ENCODE data around the gene FNBP1L. TPM values are rescaled to one million over a fixed set of nuclear protein-coding genes. Genes with fewer than 3 reads are reported as not detected.

Gene FNBP1L
- total RNA-seq (2022): 32.7 and 33.4 TPM in 2 replicates
- Bru-seq, nascent RNA: percentile 87 among the genes with signal in this experiment
- percentile 85 among the genes with signal in this experiment for BruChase-seq, experiment 1, labeled RNA remaining after a 2-hour chase
- percentile 82 among the genes with signal in this experiment for BruChase-seq, experiment 2, labeled RNA remaining after a 6-hour chase
- long read RNA-seq, full-length matches to known transcripts: 14 of 22 reads
- long read RNA-seq, partial matches to known transcripts: 6 of 22 reads
- long read RNA-seq, other reads (novel, unspliced or antisense): 2 of 22 reads

- Mint-ChIP-seq H3K9me3 (ENCODE audit: unreplicated experiment) (no peaks in the 10 kb centered on the region), H3K4me1 (ENCODE audit: low read depth, unreplicated experiment) (peaks cover 7% of the 10 kb centered on the region), H3K36me3 (ENCODE audit: insufficient read depth, unreplicated experiment) (peaks cover 8% of the 10 kb centered on the region), H3K27ac (ENCODE audit: unreplicated experiment) (peak within 1 kb of the TSS; percentile 83), H3K4me3 (ENCODE audit: unreplicated experiment) (peak within 1 kb of the TSS; percentile 87), H3K27me3 (ENCODE audit: insufficient read depth, unreplicated experiment) (no peaks in the 10 kb centered on the region)
- Histone ChIP-seq H3K9me3 (no peaks in the 10 kb centered on the region), H3K36me3 (ENCODE audit: control insufficient read depth, insufficient read depth, low read length) (no peaks in the 10 kb centered on the region), H3K4me1 (peaks cover 6% of the 10 kb centered on the region), H3K4me3 (ENCODE audit: low read depth, low read length) (peak within 1 kb of the TSS; percentile 81), H3K27me3 (replicated peaks; ENCODE audit: control insufficient read depth, insufficient read depth, low read length) (no peaks in the 10 kb centered on the region)
- CTCF ChIA-PET: interaction anchor here (0.6 to 0.9 kb wide), 4 partner anchors 19 to 367 kb away, joined by 3 to 4 read pairs (median 3); partner anchors contain the start of gene DR1
- peak; percentile 85 to 87 for DNase-seq
- intact Hi-C loops (cut with micrococcal nuclease; ENCODE audit: unreplicated experiment): loop anchor here (10.0 kb wide), 2 partner anchors 107 to 137 kb away; no protein-coding TSS in a partner anchor
- no peak for TF ChIP-seq CTCF (IDR thresholded peaks at IDR 0.05; ENCODE audit: insufficient read depth in 1 of 2, low read depth in 1 of 2, low read length in 1 of 2, severe bottlenecking in 1 of 2, unreplicated experiment in 1 of 2)
- POLR2A ChIA-PET: interaction anchor here (0.7 to 1.0 kb wide), 2 partner anchors 8 to 97 kb away, joined by 3 to 5 read pairs; no protein-coding TSS in a partner anchor
- TSS peak; percentile 40 for BruUV-seq (replicated peaks)
Measured at GRCh38 chr1:93447481-93448291, at the start of gene FNBP1L. Gene FNBP1L, plus strand, starts transcription at chr1:93448118. Its CDS starts 164 bp downstream, at chr1:93448282.

- Mint-ChIP-seq H3K4me3 (ENCODE audit: unreplicated experiment) (no peak overlapping the region), H3K4me1 (ENCODE audit: low read depth, unreplicated experiment) (peaks cover 10% of the 10 kb centered on the region), H3K27me3 (ENCODE audit: insufficient read depth, unreplicated experiment) (no peaks in the 10 kb centered on the region), H3K27ac (ENCODE audit: unreplicated experiment) (no peak overlapping the region), H3K36me3 (ENCODE audit: insufficient read depth, unreplicated experiment) (no peaks in the 10 kb centered on the region), H3K9me3 (ENCODE audit: unreplicated experiment) (peaks cover 6% of the 10 kb centered on the region)
- Histone ChIP-seq H3K36me3 (ENCODE audit: control insufficient read depth, insufficient read depth, low read length) (no peaks in the 10 kb centered on the region), H3K27me3 (replicated peaks; ENCODE audit: control insufficient read depth, insufficient read depth, low read length) (no peaks in the 10 kb centered on the region), H3K9me3 (no peaks in the 10 kb centered on the region), H3K4me3 (ENCODE audit: low read depth, low read length) (no peak overlapping the region), H3K4me1 (peaks cover 4% of the 10 kb centered on the region; the same call in 1 of the 2 replicates)
- intact Hi-C loops (cut with micrococcal nuclease; ENCODE audit: unreplicated experiment): no loop called here
- DNase-seq: peak; percentile 13 to 64
- no peak for TF ChIP-seq CTCF (IDR thresholded peaks at IDR 0.05; ENCODE audit: insufficient read depth in 1 of 2, low read depth in 1 of 2, low read length in 1 of 2, severe bottlenecking in 1 of 2, unreplicated experiment in 1 of 2)
- ChIA-PET POLR2A (no interaction called here), CTCF (no interaction called here)
- no TSS peak for BruUV-seq (replicated peaks)
Measured at GRCh38 chr1:93399781-93400180, 48.1 kb upstream of the FNBP1L start.

GRCh38 chr1:93408203-93408602 lies 39.7 kb upstream of the FNBP1L start:
- Histone ChIP-seq H3K4me1 (no peaks in the 10 kb centered on the region), H3K4me3 (ENCODE audit: low read depth, low read length) (no peak overlapping the region), H3K36me3 (ENCODE audit: control insufficient read depth, insufficient read depth, low read length) (no peaks in the 10 kb centered on the region), H3K27me3 (replicated peaks; ENCODE audit: control insufficient read depth, insufficient read depth, low read length) (no peaks in the 10 kb centered on the region), H3K9me3 (no peaks in the 10 kb centered on the region)
- intact Hi-C loops (cut with micrococcal nuclease; ENCODE audit: unreplicated experiment): no loop called here
- no TSS peak for BruUV-seq (replicated peaks)
- Mint-ChIP-seq H3K4me3 (ENCODE audit: unreplicated experiment) (no peak overlapping the region), H3K4me1 (ENCODE audit: low read depth, unreplicated experiment) (no peaks in the 10 kb centered on the region), H3K27ac (ENCODE audit: unreplicated experiment) (no peak overlapping the region), H3K9me3 (ENCODE audit: unreplicated experiment) (peaks cover 8% of the 10 kb centered on the region), H3K36me3 (ENCODE audit: insufficient read depth, unreplicated experiment) (no peaks in the 10 kb centered on the region), H3K27me3 (ENCODE audit: insufficient read depth, unreplicated experiment) (peaks cover 2% of the 10 kb centered on the region)
- ChIA-PET CTCF (no interaction called here), POLR2A (no interaction called here)
- no peak for DNase-seq
- no peak for TF ChIP-seq CTCF (IDR thresholded peaks at IDR 0.05; ENCODE audit: insufficient read depth in 1 of 2, low read depth in 1 of 2, low read length in 1 of 2, severe bottlenecking in 1 of 2, unreplicated experiment in 1 of 2)

All from Caco-2 (cell line).